ENCODE measurements around the gene ETDB.
"Not testable (repeated sequence)": the region's sequence is repeated elsewhere in the genome, so short reads cannot be mapped to it uniquely, and the experiment has no call there.

ETDB gene

DNA sequence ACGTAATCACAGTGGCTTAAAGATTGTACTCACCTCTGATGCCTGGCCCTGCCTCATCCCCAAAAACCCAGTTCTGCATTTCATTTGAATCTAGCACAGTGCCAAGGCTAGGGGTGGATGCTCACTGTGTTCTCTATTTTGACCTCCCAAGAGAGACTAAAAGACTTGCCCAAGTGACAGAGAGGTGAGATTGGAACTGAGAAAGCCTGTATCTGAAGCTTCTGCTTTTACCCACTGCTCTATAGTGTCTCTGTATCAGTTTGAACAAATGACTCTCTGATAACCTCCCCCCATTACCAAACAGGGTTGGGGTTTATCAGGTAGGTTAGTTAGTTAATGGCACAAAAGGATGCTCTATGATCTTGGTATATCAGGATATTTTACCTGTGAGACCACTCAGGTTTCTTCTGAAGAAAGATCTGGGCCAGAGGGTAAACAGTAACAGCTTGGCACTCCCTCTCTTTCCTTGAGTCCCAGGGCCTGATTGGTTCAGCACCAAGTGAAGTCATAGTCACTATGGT, at the start of gene ETDB:
Gene ETDB, minus strand, starts transcription at position 471 of the 521 bp plus-strand sequence. CDS start 1,265 bp downstream, outside the sequence.
- not testable (repeated sequence) for FAIRE-seq

DNA sequence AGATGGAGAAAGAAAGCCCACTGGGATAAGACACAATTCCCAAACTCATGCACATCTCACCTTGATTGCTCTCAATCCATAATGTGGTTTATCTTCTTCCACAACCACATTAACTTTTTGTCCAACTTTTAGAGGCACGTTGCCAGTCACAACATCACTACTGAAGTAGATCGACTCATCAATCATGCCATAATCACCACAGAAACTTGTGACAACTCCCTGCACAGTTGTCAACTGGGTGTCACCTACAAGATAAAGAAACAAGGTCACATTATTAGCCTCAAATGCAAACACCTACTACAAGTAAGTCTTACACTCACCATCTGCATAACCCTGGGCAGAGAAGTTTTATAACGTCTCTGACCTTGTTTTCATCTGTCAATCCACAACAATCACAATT, 49.2 kb upstream of the ETDB start:
- DNase-seq (ENCODE audit: low spot score); FAIRE-seq: not testable (repeated sequence)

More for the DNA sequence above, at the start of gene ETDB:
- not testable (repeated sequence) for DNase-seq (ENCODE audit: low spot score)

DNA sequence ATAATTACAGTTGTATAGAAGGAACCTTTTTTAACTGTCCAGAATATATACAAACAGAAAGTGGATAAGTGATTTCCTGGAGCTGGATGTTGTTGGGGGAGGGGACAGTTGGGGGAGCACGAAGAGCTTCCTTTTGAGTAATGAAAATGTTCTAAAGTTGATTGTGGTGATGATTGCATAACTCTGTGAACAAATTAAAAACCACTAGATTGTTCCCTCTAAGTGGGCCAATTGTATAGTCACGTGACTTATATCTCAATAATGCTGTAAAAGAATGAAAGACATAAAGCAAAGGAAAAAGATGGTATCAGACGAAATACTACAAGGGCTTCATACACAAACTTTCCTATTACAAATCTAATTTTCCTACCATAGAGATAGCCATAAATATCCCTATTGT, 48.2 kb upstream of the ETDB start:
- FAIRE-seq: no peak
- no peak for DNase-seq (ENCODE audit: low spot score)

DNA sequence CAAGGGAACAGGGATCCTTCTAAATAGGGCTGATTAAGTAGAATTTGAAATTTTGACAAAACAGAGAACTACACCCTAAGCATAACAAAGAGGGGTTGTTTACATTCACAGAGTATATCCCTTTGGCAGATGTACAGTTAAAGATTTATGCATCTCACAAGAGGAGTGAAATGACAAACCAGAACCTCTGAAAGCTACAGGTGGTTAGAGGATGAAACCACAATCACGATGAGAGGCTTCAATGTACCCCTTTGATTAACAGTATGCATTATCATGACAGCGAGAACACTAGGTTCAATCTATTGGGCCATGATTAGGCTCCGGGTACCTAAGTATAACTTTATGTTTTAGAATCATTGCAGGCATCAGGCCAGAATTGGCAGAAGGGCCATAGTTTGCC, 34.4 kb upstream of the ETDB start:
- not testable (repeated sequence) for DNase-seq (ENCODE audit: low spot score); FAIRE-seq

DNA sequence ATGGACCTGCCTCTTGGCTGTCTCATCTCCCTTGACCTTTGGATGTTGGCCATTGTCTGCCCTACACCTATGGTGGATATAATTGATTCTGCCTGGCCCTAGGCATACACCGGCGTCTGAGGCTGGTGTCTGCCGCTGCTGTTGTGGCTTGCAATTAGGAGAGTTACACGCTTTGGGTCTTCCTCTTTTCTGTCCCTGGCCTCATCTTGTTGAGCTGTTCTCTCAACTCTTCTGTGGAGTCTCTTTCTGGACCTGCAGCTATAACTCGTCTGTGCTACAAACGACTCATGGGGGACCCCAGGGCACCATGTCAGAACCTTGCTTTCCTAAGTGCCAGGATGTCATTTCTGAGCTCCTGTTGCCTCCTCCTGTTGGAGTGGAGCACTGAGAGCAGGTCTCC, 5.8 kb upstream of the ETDB start:
- not testable (repeated sequence) for DNase-seq (ENCODE audit: low spot score); FAIRE-seq

DNA sequence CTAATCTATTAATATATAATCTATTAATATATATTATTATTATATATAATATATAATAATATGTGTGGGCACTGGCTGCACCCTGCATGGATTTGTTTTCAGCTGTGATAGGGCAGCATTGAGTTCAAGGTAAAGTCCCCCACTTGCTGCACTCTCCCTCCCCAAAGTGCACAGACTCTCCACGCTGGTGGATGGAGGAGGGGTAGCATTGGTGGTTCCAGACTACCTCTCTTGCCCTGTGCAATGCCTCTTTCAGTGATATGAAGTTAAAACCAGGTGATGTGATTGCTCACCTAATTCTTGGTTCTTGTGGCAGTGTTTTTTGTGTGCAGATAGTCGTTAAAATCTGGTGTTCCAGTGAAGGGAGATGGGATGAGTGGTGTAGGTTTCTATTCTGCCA, 4.3 kb downstream of the ETDB start:
- DNase-seq (ENCODE audit: low spot score); FAIRE-seq: not testable (repeated sequence)

DNA sequence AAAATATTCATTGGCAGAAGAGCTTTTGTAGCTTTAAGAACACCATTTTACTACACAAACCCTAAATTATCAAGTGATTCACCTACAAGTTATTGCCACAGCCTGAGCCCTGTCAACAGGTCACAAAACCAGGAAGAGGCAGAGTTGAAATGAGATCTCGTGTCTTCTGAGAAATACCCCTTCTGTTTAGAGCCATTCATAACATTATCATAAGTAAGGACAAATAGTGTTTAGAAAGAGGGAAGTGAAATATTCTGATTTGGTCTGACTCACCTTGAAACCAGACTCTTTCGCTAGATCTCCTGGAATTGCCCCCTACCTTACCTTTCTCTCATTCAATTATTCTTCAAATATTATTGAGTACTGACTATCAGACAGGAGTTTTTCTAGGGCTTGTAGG, 5.9 kb downstream of the ETDB start:
- FAIRE-seq (no peak), DNase-seq (ENCODE audit: low spot score) (no peak)

DNA sequence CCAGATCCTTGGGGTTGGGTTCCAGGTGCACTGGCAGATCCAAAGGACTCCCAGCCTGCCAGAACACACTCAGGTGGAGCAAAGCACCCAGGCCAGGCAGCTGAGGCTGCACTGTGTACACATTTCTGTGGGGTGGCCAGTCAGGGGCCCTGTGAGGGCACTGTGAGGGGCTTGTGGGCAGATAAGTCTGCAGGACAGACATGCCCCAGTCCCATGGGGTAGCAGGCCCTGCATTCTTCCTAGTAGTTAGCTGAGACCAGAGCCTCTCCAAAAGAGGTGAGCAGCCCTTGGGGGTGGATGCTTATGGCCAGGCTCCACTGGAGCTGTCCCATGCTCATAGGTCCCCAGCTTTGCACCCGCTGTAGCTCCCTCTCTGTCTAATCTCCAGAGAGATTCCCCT, 7.6 kb downstream of the ETDB start:
- DNase-seq (ENCODE audit: low spot score): no peak

DNA sequence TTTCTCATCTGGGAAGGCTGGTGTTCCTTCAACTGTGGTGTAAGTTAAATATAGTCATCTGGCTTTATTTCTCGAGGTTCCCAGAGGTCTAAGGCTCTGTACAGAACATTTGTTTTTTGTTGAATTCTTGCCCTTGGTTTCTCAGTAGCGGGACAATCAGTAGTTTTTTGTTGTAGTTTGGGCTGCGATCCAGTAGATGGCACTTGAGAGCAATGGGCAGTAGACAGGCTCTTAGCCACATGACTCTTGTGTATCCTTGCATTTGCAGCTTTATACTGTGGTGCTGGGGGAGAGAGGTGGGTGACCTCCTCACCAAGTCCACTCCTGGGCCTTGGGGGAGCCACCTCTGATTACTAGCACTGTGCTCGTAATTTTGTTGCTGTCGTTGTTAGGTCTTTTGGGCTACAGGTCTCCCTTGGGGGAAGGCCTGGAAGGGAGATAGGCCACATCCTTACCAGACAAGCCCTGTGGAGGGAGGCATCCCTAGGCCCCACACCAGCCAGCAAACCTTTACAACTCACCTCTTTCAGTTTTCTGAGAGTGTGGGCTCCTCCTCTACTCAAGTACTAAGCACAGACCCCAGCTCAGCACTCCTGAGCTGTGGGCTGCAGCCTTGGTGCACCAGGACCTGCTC, 8.1 kb downstream of the ETDB start:
- FAIRE-seq (no peak), DNase-seq (ENCODE audit: low spot score) (peak; percentile 4)

More for the DNA sequence above, 7.6 kb downstream of the ETDB start:
- no peak for FAIRE-seq

DNA sequence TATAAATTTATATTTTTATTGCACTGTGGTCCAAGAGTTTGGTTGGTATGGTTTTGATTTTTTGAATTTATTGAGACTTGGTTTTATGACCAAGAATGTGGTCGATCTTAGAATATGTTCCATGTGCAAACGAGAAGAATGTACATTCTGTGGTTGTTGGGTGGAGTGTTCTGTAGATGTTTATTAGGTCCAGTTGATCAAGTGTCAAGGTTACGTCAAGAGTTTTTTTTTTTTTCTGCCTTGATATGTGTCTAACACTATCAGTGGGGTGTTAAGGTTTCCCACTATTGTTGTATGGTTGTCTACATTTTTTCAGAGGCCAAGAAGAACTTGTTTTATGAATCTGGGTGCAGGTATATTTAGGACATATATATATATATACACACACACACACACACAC, 10.8 kb downstream of the ETDB start:
- DNase-seq (ENCODE audit: low spot score) (no peak), FAIRE-seq (no peak)

DNA sequence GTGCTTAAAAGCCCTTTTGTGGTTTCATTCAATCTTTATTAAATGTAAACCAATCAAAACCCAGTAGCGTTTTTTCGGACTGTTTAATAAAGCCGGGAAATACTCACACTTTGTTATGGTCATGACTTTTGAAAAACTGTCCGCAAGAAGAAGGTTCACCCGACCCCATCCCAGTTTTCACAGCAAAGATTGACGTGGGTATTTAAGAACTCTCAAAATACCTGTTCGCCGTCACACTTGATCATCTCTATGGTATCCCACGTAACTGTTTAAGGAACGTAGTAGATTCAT, 20.9 kb downstream of the ETDB start:
- FAIRE-seq (no peak), DNase-seq (ENCODE audit: low spot score) (no peak)

DNA sequence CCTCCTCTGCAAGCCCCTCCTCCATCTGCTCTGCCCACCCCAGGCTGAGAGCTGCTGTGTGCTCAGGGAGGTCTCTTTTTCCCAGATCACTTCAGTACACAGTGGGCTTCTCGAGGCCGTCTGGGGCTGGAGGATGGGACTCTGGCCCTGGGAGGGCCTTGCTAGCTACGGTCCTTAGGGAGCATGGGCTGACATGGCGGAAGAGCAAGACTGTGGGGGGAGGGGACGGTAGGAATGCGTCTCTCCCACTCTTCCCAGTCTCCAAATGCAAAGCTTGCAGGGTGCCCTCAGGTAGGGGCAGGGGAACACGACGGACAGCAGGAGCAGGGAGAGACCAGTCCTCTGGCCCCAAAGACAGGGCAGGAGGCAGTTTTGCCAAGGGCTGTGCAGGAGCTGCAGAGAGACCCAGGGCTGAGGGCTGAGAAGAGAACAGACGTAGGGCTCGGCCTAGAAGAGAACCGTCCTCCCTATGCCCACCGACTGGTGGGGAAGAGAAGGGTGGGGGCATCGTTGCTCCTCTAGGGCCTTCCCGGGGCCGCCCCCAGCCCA, 23.1 kb downstream of the ETDB start:
- not testable (repeated sequence) for FAIRE-seq

DNA sequence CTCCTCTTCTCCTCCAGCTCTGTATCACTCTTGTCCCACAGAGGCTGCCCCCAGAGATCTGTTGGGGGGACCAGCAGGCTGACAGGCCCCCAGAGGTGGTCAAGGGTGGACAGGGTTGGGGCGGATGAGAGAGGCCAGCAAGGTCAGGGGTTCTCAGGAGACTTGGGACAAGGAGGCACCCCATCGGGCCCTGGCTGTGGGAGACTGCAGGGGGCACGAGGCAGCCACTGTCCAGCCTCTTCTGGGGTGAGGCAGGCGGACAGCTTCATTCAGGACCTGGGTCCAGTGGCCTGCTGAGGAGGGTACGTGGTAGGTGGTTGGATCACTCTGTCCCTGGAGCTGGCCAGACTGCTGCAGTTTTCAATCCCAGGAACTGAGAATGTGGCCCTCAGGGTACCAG, 24.6 kb downstream of the ETDB start:
- no peak for DNase-seq (ENCODE audit: low spot score)
- no peak for FAIRE-seq

More for the DNA sequence above, 23.1 kb downstream of the ETDB start:
- DNase-seq (ENCODE audit: low spot score): not testable (repeated sequence)

DNA sequence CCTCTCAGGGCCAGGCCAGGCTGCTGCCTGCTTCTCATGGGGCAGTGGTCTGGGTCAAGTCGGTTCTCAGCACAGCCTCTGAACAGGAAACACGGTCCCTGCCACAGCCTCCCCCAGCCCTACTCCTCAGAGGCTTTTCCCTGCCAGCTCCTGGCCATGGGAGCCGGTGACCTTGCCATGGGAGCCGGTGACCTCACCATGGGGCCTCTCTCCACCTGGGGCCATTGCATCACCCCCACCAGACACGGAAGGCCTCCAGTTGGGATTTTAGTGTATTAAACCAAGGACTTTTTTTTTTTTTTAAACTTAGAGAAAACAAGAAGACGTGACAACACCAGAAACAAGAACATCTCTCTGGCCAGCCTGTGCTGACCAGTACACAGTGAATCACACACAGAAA, 25.6 kb downstream of the ETDB start:
- FAIRE-seq: no peak
- DNase-seq (ENCODE audit: low spot score): no peak

DNA sequence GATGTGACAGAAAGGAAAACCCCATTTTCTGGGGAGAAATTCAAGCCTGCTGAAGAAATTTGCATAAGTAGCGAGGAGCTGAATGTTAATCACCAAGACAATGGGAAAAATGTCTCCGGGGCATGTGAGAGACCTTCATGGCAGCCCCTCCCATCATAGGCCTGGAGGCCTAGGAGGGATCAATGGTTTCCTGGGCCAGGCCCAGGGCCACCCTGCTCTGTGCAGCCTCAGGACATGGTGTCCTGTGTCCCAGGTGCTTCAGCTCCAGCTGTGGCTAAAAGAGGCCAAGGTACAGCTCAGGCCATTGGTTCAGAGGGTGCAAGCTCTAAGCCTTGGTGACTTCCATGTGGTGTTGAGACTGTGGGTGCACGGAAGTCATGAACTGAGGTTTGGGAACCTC, 31.2 kb downstream of the ETDB start:
- DNase-seq (ENCODE audit: low spot score): no peak
- FAIRE-seq: no peak

DNA sequence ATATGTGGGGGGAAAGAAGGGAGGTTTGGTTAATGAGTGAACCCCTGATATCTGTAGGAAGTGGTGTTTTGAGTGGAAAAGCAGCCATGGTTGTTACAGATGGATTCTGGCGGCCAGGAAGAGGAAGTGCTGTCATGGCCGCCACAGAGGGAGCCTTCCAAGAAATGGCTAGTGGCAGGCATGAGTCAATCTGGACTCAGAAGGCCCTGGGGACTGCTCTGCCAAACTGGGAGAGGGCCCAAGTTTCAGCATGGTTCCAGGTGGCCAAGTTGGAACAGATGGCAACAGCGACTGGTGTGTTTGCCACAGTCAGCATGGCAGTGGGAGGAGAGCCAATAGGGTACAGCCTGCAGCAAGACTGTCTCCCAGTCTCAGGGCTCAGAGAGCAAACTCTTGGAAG, 32.5 kb downstream of the ETDB start:
- no peak for FAIRE-seq
- DNase-seq (ENCODE audit: low spot score): no peak

DNA sequence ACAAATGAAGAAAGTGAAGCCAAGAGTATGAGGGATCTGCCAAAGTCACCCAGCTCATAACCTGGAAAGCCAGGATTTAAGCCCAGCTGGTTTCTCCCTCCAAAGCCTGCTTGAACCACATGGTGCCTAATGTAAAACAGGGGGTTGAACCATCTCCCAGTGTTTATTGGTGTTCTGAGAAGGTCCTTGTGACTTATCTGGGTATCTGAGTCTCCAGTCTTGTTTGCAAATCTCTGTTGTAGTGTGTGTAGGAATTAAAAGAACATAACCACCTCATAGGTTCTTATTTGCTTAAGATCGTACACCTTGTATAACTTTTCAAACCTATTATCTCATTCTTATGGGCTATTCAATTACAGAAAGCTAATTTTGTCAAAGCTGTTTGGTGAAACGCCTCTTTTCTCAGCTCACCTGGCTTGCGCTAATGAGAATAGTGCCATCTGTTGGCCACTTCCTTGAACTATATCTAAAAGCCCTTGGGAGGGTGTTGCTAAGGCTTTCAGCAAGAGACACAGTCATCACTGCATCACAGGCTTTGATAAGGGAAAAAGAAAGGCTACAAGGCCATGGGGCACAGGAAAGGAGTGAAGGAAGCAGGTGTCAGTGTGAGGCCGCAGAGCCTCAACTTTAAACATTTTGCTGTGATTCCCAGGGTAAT, 34.0 kb downstream of the ETDB start:
- FAIRE-seq: peak; percentile 68
- peak; percentile 27 for DNase-seq (ENCODE audit: low spot score)

DNA sequence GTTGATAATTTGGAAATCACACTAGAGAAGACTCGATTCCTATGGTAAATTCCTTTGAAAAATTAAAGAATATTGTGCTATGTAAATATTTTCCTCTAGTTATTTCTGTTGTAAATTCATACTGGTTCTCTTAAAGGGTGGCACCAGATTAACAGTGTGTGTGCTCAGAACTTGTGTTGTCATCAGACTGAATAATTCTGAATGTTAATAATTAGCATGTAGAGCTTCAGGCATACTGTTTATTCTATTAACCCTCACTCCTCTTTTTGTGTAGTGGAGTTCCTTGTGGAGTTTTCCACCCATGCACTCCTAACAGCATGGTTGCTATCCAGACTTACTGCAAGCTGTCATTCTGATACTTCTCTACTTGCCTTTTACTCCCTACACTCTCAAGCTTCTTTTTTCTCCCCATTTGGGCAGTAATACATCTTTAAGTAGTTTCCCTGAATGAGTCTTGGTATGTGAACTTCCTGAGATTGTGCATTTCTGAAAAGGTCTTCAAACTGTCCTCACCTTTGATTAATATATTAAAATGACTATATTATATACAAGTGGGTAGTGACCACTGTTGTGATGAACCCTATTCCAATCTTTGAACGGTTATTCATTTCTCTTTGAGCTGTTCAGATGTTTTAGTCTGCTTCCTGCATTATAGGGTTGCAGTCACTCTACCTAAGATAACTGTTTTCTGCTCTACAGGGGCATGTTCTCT, 38.5 kb downstream of the ETDB start:
- FAIRE-seq (no peak), DNase-seq (ENCODE audit: low spot score) (no peak)

All from RCC 7860 (cell line).